ENCODE measurements around the gene COL4A5.

Gene COL4A5

DNA sequence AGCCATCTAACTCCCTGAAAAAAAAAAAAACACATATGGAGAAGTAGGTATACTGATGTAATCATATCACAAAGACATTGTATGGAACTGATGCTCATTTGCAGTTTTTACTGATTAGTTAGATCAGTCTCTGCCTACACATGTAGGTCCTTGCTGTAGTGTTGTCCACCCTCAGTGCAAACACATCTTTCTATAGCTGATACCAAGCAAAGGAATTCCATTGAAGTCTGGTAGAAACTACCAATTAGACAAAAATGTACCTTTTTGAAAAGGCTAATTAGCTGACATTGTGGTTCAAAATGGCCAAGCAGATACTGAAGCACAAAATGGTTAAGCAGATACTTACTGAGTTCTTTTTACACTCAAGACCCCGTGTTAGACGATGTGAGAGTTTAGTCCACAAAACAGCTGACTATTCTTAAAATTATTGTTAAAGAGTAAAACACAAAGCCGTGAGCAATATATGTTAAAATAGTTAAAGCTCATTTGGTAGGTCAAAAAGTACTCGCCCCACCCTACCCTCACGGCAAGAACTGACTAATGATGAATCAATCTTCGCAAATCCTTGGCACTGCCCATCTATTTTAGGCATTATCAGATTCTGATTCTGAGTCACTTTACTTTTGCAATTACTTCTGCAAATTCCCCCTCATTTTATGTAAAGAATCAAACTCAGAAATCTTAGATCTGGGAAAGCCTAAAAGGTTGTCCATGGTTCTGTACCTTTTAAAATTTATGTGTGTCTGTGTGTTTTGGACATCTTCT lies 41.8 kb upstream of the COL4A5 start:
- DNase-seq (ENCODE audit: low spot score): peak; percentile 15
- Histone ChIP-seq H2BK15ac (ENCODE audit: low read length) (no peak overlapping the region), H3K4ac (ENCODE audit: low read length) (no peak overlapping the region), H3K4me3 (ENCODE audit: low read length in 2 of 2) (no peak overlapping the region), H3K27me3 (ENCODE audit: control insufficient read depth in 3 of 3, insufficient read depth in 3 of 3, low read depth in 1 of 3, low read length in 3 of 3) (no peaks in the 10 kb centered on the region), H3K4me2 (ENCODE audit: insufficient read depth, low read length, poor library complexity, severe bottlenecking) (no peak overlapping the region), H2AK5ac (ENCODE audit: low read depth, low read length) (no peak overlapping the region), H2BK5ac (ENCODE audit: low read length) (no peak overlapping the region), H3K23ac (ENCODE audit: low read depth, low read length, poor library complexity) (no peak overlapping the region), H3K4me1 (ENCODE audit: control insufficient read depth in 2 of 2, insufficient read depth in 1 of 2, low read depth in 1 of 2, low read length in 2 of 2) (peaks cover 0 to 7% of the 10 kb centered on the region in 2 donors), H3K36me3 (replicated peaks in 1 of 2; ENCODE audit: control insufficient read depth in 2 of 2, insufficient read depth in 2 of 2, low read length in 2 of 2) (no peaks in the 10 kb centered on the region), H2BK120ac (ENCODE audit: low read depth, low read length) (no peak overlapping the region), H3K9me3 (replicated peaks in 1 of 2; ENCODE audit: control insufficient read depth in 2 of 2, insufficient read depth in 1 of 2, low read depth in 1 of 2, low read length in 2 of 2) (no peaks in the 10 kb centered on the region), H3K79me1 (ENCODE audit: low read depth, low read length) (no peaks in the 10 kb centered on the region), H3K14ac (ENCODE audit: low read length) (no peak overlapping the region), H4K8ac (ENCODE audit: low read depth, low read length) (no peak overlapping the region), H2AFZ (ENCODE audit: low read length) (no peak overlapping the region), H3K27ac (replicated peaks; ENCODE audit: low read length) (no peak overlapping the region), H4K91ac (ENCODE audit: low read depth, low read length, poor library complexity) (no peak overlapping the region), H3K9ac (ENCODE audit: low read depth, low read length, poor library complexity) (no peak overlapping the region), H3K18ac (ENCODE audit: low read length) (no peak overlapping the region), H2BK12ac (ENCODE audit: low read length) (no peak overlapping the region)
- no CpG with 5 or more reads among the region's 6 CpGs for WGBS, 2 donors (ENCODE audit: extremely low coverage in 2 of 2, insufficient read length in 2 of 2, insufficient replicate concordance in 1 of 2)

DNA sequence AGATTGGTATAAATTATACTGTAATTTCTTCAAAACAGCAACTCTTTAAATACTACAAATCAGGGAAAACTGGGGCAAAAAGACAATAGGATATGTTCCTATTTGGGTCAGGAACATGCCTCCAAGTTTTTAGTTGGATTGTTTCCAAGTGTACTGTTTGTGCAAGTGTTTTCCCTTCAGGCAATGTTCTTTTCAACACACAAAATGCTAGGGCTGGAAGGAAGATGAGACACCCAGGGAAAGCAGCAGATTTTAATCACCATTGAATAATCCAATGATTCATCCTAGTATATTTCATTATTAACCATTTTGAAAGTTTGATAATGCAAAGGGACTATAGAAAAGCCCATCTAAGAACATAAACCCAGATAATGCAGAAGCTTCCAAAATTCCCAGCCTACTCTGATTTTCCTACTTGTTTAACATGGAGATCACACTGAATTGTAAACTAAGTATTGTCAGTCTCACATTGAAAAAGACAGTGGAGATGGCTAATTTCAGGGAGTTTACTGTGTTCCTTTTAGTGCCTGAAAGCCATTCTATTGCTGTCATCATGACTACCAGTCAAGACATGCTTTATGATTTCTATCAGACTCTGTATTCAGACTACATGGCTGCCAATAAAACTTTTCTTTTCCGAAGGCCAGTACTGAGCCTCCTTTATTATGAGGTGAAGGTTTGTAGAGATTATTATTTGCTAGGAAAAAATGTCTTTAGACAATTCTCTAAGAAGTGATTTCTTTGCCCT lies 40.0 kb upstream of the COL4A5 start:
- Histone ChIP-seq H3K9me3 (replicated peaks in 1 of 2; ENCODE audit: control insufficient read depth in 2 of 2, insufficient read depth in 1 of 2, low read depth in 1 of 2, low read length in 2 of 2) (no peaks in the 10 kb centered on the region), H3K79me1 (ENCODE audit: low read depth, low read length) (no peaks in the 10 kb centered on the region), H2BK5ac (ENCODE audit: low read length) (no peak overlapping the region), H2BK120ac (ENCODE audit: low read depth, low read length) (no peak overlapping the region), H3K14ac (ENCODE audit: low read length) (no peak overlapping the region), H3K4me3 (ENCODE audit: low read length in 2 of 2) (no peak overlapping the region), H4K91ac (ENCODE audit: low read depth, low read length, poor library complexity) (no peak overlapping the region), H3K4ac (ENCODE audit: low read length) (no peak overlapping the region), H3K23ac (ENCODE audit: low read depth, low read length, poor library complexity) (no peak overlapping the region), H2BK12ac (ENCODE audit: low read length) (no peak overlapping the region), H3K18ac (ENCODE audit: low read length) (no peak overlapping the region), H2AK5ac (ENCODE audit: low read depth, low read length) (no peak overlapping the region), H2BK15ac (ENCODE audit: low read length) (no peak overlapping the region), H3K9ac (ENCODE audit: low read depth, low read length, poor library complexity) (no peak overlapping the region), H3K27me3 (ENCODE audit: control insufficient read depth in 3 of 3, insufficient read depth in 3 of 3, low read depth in 1 of 3, low read length in 3 of 3) (no peaks in the 10 kb centered on the region), H3K4me2 (ENCODE audit: insufficient read depth, low read length, poor library complexity, severe bottlenecking) (no peak overlapping the region), H3K36me3 (replicated peaks in 1 of 2; ENCODE audit: control insufficient read depth in 2 of 2, insufficient read depth in 2 of 2, low read length in 2 of 2) (no peaks in the 10 kb centered on the region), H2AFZ (ENCODE audit: low read length) (no peak overlapping the region), H4K8ac (ENCODE audit: low read depth, low read length) (no peak overlapping the region), H3K27ac (replicated peaks; ENCODE audit: low read length) (no peak overlapping the region), H3K4me1 (ENCODE audit: control insufficient read depth in 2 of 2, insufficient read depth in 1 of 2, low read depth in 1 of 2, low read length in 2 of 2) (peaks cover 0 to 7% of the 10 kb centered on the region in 2 donors)
- no peak for DNase-seq (ENCODE audit: low spot score)
- WGBS, 2 donors (ENCODE audit: extremely low coverage in 2 of 2, insufficient read length in 2 of 2, insufficient replicate concordance in 1 of 2): no CpG with 5 or more reads among the region's 1 CpG

DNA sequence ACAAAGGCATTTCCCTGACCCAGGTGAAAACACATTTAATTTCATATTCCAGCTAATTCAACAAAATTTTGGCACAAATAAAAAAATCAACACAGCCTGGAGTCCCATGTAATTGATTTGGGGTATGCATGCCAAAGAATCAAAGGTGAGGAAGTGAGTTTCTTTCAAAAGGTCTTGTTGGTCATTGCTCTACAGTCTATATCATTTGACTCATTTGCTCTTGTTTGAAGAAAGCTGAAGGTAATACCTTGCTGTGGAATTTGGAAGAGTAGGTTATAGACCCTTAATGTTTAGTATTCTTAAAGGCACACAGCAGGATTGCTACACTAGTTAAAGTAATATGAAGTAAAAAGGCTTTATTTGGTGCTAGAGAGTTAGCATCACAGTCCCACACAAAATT lies 26.9 kb upstream of the COL4A5 start:
- Histone ChIP-seq H2BK120ac (ENCODE audit: low read depth, low read length) (no peak overlapping the region), H3K27me3 (ENCODE audit: control insufficient read depth in 3 of 3, insufficient read depth in 3 of 3, low read depth in 1 of 3, low read length in 3 of 3) (no peaks in the 10 kb centered on the region), H2BK5ac (ENCODE audit: low read length) (no peak overlapping the region), H2BK12ac (ENCODE audit: low read length) (no peak overlapping the region), H3K18ac (ENCODE audit: low read length) (no peak overlapping the region), H2BK15ac (ENCODE audit: low read length) (no peak overlapping the region), H3K4ac (ENCODE audit: low read length) (no peak overlapping the region), H4K8ac (ENCODE audit: low read depth, low read length) (no peak overlapping the region), H2AK5ac (ENCODE audit: low read depth, low read length) (no peak overlapping the region), H2AFZ (ENCODE audit: low read length) (no peak overlapping the region), H3K4me1 (ENCODE audit: control insufficient read depth in 2 of 2, insufficient read depth in 1 of 2, low read depth in 1 of 2, low read length in 2 of 2) (no peaks in the 10 kb centered on the region), H3K27ac (replicated peaks; ENCODE audit: low read length) (no peak overlapping the region), H3K4me3 (ENCODE audit: low read length in 2 of 2) (no peak overlapping the region), H3K9ac (ENCODE audit: low read depth, low read length, poor library complexity) (no peak overlapping the region), H3K23ac (ENCODE audit: low read depth, low read length, poor library complexity) (no peak overlapping the region), H3K9me3 (replicated peaks in 1 of 2; ENCODE audit: control insufficient read depth in 2 of 2, insufficient read depth in 1 of 2, low read depth in 1 of 2, low read length in 2 of 2) (no peaks in the 10 kb centered on the region), H3K79me1 (ENCODE audit: low read depth, low read length) (no peaks in the 10 kb centered on the region), H4K91ac (ENCODE audit: low read depth, low read length, poor library complexity) (no peak overlapping the region), H3K4me2 (ENCODE audit: insufficient read depth, low read length, poor library complexity, severe bottlenecking) (no peak overlapping the region), H3K36me3 (replicated peaks in 1 of 2; ENCODE audit: control insufficient read depth in 2 of 2, insufficient read depth in 2 of 2, low read length in 2 of 2) (no peaks in the 10 kb centered on the region), H3K14ac (ENCODE audit: low read length) (no peak overlapping the region)
- no peak for DNase-seq (ENCODE audit: low spot score)

DNA sequence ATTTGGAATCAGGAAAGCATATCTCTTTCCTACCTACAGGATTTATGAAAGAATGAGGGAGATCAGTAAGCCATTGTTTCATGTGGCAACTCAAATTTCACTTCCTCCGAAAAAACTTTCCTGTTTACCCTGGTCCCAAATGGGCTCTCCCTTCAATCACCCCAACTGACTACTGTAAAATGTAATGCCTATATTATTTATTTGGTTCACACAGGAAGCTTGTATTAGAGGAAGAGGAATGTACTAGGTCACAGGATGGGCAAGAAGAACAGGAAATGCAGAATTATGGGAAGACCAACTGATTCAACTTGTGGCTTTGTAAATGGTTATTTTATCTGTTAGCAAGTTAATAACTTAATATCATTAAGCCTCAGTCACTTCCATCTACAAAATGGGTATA lies 24.5 kb upstream of the COL4A5 start:
- H2AFZ ChIP-seq (ENCODE audit: low read length): no peak overlapping the region
- no peak overlapping the region for H4K91ac ChIP-seq (ENCODE audit: low read depth, low read length, poor library complexity)
- no peaks in the 10 kb centered on the region for H3K79me1 ChIP-seq (ENCODE audit: low read depth, low read length)
- H3K9ac ChIP-seq (ENCODE audit: low read depth, low read length, poor library complexity): no peak overlapping the region
- no peak overlapping the region for H2BK15ac ChIP-seq (ENCODE audit: low read length)
- no CpG with 5 or more reads among the region's 1 CpG for WGBS, 2 donors (ENCODE audit: extremely low coverage in 2 of 2, insufficient read length in 2 of 2, insufficient replicate concordance in 1 of 2)
- no peaks in the 10 kb centered on the region for H3K27me3 ChIP-seq (ENCODE audit: control insufficient read depth in 3 of 3, insufficient read depth in 3 of 3, low read depth in 1 of 3, low read length in 3 of 3)
- no peak overlapping the region for H3K4ac ChIP-seq (ENCODE audit: low read length)
- no peak overlapping the region for H3K14ac ChIP-seq (ENCODE audit: low read length)
- H3K27ac ChIP-seq (replicated peaks; ENCODE audit: low read length): no peak overlapping the region
- no peak overlapping the region for H2BK120ac ChIP-seq (ENCODE audit: low read depth, low read length)
- no peak overlapping the region for H3K23ac ChIP-seq (ENCODE audit: low read depth, low read length, poor library complexity)
- DNase-seq (ENCODE audit: low spot score): no peak
- no peak overlapping the region for H2BK5ac ChIP-seq (ENCODE audit: low read length)
- H4K8ac ChIP-seq (ENCODE audit: low read depth, low read length): no peak overlapping the region
- H3K4me2 ChIP-seq (ENCODE audit: insufficient read depth, low read length, poor library complexity, severe bottlenecking): no peak overlapping the region
- no peak overlapping the region for H2BK12ac ChIP-seq (ENCODE audit: low read length)
- H2AK5ac ChIP-seq (ENCODE audit: low read depth, low read length): no peak overlapping the region
- no peaks in the 10 kb centered on the region for H3K9me3 ChIP-seq (replicated peaks in 1 of 2; ENCODE audit: control insufficient read depth in 2 of 2, insufficient read depth in 1 of 2, low read depth in 1 of 2, low read length in 2 of 2)
- no peaks in the 10 kb centered on the region for H3K4me1 ChIP-seq (ENCODE audit: control insufficient read depth in 2 of 2, insufficient read depth in 1 of 2, low read depth in 1 of 2, low read length in 2 of 2)
- H3K4me3 ChIP-seq (ENCODE audit: low read length in 2 of 2): no peak overlapping the region
- H3K18ac ChIP-seq (ENCODE audit: low read length): no peak overlapping the region
- H3K36me3 ChIP-seq (replicated peaks in 1 of 2; ENCODE audit: control insufficient read depth in 2 of 2, insufficient read depth in 2 of 2, low read length in 2 of 2): no peaks in the 10 kb centered on the region
